Measurements from ENCODE around the gene ERGIC1.

DNA sequence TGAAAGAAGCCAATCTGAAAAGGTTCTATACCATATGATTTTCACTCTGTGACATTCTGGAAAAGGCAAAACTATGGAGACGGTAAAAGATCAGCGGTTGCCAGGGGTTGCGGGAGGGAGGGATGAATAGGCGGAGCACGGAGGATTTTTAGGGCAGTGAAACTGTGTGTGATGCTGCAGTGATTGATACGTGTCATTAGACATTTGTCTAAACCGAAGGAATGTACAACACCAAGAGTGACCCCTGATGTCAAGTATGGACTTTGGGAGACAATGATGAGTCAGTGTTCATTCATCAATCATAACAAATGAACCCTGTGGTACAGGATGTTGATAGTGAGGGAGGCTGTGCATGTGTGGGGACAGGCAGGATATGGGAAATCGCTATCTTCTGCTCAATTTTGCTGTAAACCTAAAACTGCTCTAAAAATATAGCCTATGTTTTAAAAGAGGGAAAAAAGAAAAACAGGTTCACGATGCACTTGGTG, 34.4 kb downstream of the ERGIC1 start:
- TF ChIP-seq, protein P1, sequence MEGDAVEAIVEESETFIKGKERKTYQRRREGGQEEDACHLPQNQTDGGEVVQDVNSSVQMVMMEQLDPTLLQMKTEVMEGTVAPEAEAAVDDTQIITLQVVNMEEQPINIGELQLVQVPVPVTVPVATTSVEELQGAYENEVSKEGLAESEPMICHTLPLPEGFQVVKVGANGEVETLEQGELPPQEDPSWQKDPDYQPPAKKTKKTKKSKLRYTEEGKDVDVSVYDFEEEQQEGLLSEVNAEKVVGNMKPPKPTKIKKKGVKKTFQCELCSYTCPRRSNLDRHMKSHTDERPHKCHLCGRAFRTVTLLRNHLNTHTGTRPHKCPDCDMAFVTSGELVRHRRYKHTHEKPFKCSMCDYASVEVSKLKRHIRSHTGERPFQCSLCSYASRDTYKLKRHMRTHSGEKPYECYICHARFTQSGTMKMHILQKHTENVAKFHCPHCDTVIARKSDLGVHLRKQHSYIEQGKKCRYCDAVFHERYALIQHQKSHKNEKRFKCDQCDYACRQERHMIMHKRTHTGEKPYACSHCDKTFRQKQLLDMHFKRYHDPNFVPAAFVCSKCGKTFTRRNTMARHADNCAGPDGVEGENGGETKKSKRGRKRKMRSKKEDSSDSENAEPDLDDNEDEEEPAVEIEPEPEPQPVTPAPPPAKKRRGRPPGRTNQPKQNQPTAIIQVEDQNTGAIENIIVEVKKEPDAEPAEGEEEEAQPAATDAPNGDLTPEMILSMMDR (IDR thresholded peaks at IDR 0.05; ENCODE audit: poor library complexity, severe bottlenecking) = no peak
- no peak for TF ChIP-seq MXI1 (conservative IDR thresholded peaks at IDR 0.05; ENCODE audit: poor library complexity, severe bottlenecking)
- no peak for TF ChIP-seq POLR2AphosphoS5 (IDR thresholded peaks at IDR 0.05)
- TF ChIP-seq SMC3 (conservative IDR thresholded peaks at IDR 0.05; ENCODE audit: poor library complexity) = no peak
